ENCODE measurements around the gene PUM1. TPM values are rescaled to one million over a fixed set of nuclear protein-coding genes. Genes with fewer than 3 reads are reported as not detected.
A peak's percentile ranks its signal among the peaks of the same experiment; 100 is the strongest.

PUM1 gene
- total and polyA plus RNA-seq, 10 donors: 14.9 to 122 (median 82.5) TPM

- H3K4me1 ChIP-seq: peaks cover 9 to 100% (median 75%) of the 10 kb centered on the region in 6 donors
- no peak overlapping the region for H3K4me3 ChIP-seq
- no peak for TF ChIP-seq CTCF (IDR thresholded peaks at IDR 0.05 in 8 of 11, conservative IDR thresholded peaks at IDR 0.05 in 3 of 11)
- no peak for TF ChIP-seq POLR2AphosphoS5 (IDR thresholded peaks at IDR 0.05)
- TF ChIP-seq POLR2A (IDR thresholded peaks at IDR 0.05): no peak
- intact Hi-C loops (cut with DNase I; ENCODE audit: low total_unique reads): no loop called here
- no peak overlapping the region for H3K27ac ChIP-seq
- H3K36me3 ChIP-seq: peaks cover 0 to 33% (median 0%) of the 10 kb centered on the region in 6 donors
- H3K27me3 ChIP-seq (replicated peaks in 1 of 7): no peaks in the 10 kb centered on the region
- no peaks in the 10 kb centered on the region for H3K9me3 ChIP-seq
- WGBS, 5 donors: 92 to 97% (median 95%) methylated on average over 5 of the region's 5 CpGs
- DNase-seq: no peak
Measured at GRCh38 chr1:31033598-31033997, 31.9 kb downstream of the PUM1 start.

GRCh38 chr1:31032266-31032665 lies 33.3 kb downstream of the PUM1 start:
- TF ChIP-seq POLR2AphosphoS5 (IDR thresholded peaks at IDR 0.05) (no peak), POLR2A (IDR thresholded peaks at IDR 0.05) (no peak), CTCF (IDR thresholded peaks at IDR 0.05 in 8 of 11, conservative IDR thresholded peaks at IDR 0.05 in 3 of 11) (no peak)
- WGBS, 5 donors: 67 to 79% (median 76%) methylated on average over 1 of the region's 1 CpG
- Histone ChIP-seq H3K4me3 (no peak overlapping the region), H3K27me3 (replicated peaks in 1 of 7) (no peaks in the 10 kb centered on the region), H3K36me3 (peaks cover 0 to 28% (median 3%) of the 10 kb centered on the region in 6 donors), H3K9me3 (no peaks in the 10 kb centered on the region), H3K27ac (no peak overlapping the region), H3K4me1 (peaks cover 22 to 100% (median 83%) of the 10 kb centered on the region in 6 donors)
- intact Hi-C loops (cut with DNase I; ENCODE audit: low total_unique reads): no loop called here
- no peak for DNase-seq

GRCh38 chr1:31031330-31032143 lies 34.0 kb downstream of the PUM1 start:
- Histone ChIP-seq H3K27ac (no peak overlapping the region), H3K4me3 (no peak overlapping the region), H3K4me1 (peaks cover 26 to 100% (median 87%) of the 10 kb centered on the region in 6 donors), H3K27me3 (replicated peaks in 1 of 7) (no peaks in the 10 kb centered on the region), H3K9me3 (no peaks in the 10 kb centered on the region), H3K36me3 (peaks cover 0 to 23% (median 4%) of the 10 kb centered on the region in 6 donors)
- no peak for DNase-seq
- 82 to 89% (median 86%) methylated on average over 5 of the region's 5 CpGs for WGBS, 5 donors
- intact Hi-C loops (cut with DNase I; ENCODE audit: low total_unique reads): no loop called here
- no peak for TF ChIP-seq POLR2A (IDR thresholded peaks at IDR 0.05)
- TF ChIP-seq POLR2AphosphoS5 (IDR thresholded peaks at IDR 0.05): no peak
- TF ChIP-seq CTCF (IDR thresholded peaks at IDR 0.05 in 8 of 11, conservative IDR thresholded peaks at IDR 0.05 in 3 of 11): no peak

- DNase-seq: no peak
- Histone ChIP-seq H3K27me3 (replicated peaks in 1 of 7) (no peaks in the 10 kb centered on the region), H3K4me1 (peaks cover 26 to 100% (median 86%) of the 10 kb centered on the region in 6 donors), H3K36me3 (peaks cover 0 to 13% (median 6%) of the 10 kb centered on the region in 6 donors), H3K27ac (peak overlapping the region in 5 of 8 donors; percentile 61 to 78 (median 75)), H3K9me3 (no peaks in the 10 kb centered on the region), H3K4me3 (no peak overlapping the region)
- TF ChIP-seq CTCF (IDR thresholded peaks at IDR 0.05 in 8 of 11, conservative IDR thresholded peaks at IDR 0.05 in 3 of 11): no peak
- no peak for TF ChIP-seq POLR2A (IDR thresholded peaks at IDR 0.05)
- TF ChIP-seq POLR2AphosphoS5 (IDR thresholded peaks at IDR 0.05): no peak
- intact Hi-C loops (cut with DNase I; ENCODE audit: low total_unique reads): no loop called here
Measured at GRCh38 chr1:31029026-31029425, 36.5 kb downstream of the PUM1 start.
